Stimulated activated CD4-positive, alpha-beta T cell treated with anti-CD3 and anti-CD28 coated beads, Interleukin-12 subunit alpha, Interleukin-12 subunit beta, amount 100 ng/mL, for 4 hours (primary cell): ENCODE data around the gene F11.
"Not testable (repeated sequence)": the region's sequence is repeated elsewhere in the genome, so short reads cannot be mapped to it uniquely, and the experiment has no call there.

Source experiments
- DNase-seq: peaks from one replicate; pipeline ENCODE4 v3.0.0-alpha.2; 2020

Gene F11

GRCh38 chr4:186265683-186266652 is at the start of gene F11:
F11 (plus strand) TSS chr4:186266189; CDS start chr4:186267137, 948 bp downstream.
- no peak for DNase-seq

- DNase-seq, result no peak
Measured at GRCh38 chr4:186216465-186217024, 49.4 kb upstream of the F11 start.

GRCh38 chr4:186217733-186218293 is 48.2 kb upstream of the F11 start:
- no peak for DNase-seq

- no peak for DNase-seq
Measured at GRCh38 chr4:186221624-186222023, 44.4 kb upstream of the F11 start.

- DNase-seq, result no peak
Measured at GRCh38 chr4:186225848-186226247, 40.1 kb upstream of the F11 start.

- no peak for DNase-seq
Measured at GRCh38 chr4:186226521-186227189, 39.3 kb upstream of the F11 start.

GRCh38 chr4:186227221-186227620 is 38.8 kb upstream of the F11 start, which contains the start of gene KLKB1:
KLKB1 (plus strand) TSS chr4:186227507; CDS start chr4:186228196, 689 bp downstream.
- DNase-seq, result no peak

- no peak for DNase-seq
Measured at GRCh38 chr4:186227744-186228513, 38.1 kb upstream of the F11 start.

- no peak for DNase-seq
Measured at GRCh38 chr4:186228514-186228894, 37.5 kb upstream of the F11 start.

GRCh38 chr4:186234367-186234766 is 31.6 kb upstream of the F11 start:
- no peak for DNase-seq

- DNase-seq, result no peak
Measured at GRCh38 chr4:186236126-186236525, 29.9 kb upstream of the F11 start.

GRCh38 chr4:186240452-186240847 is 25.5 kb upstream of the F11 start:
- DNase-seq, result no peak

GRCh38 chr4:186240848-186241491 is 25.0 kb upstream of the F11 start:
- DNase-seq, result no peak

- no peak for DNase-seq
Measured at GRCh38 chr4:186241616-186242015, 24.4 kb upstream of the F11 start.

- not testable (repeated sequence) for DNase-seq
Measured at GRCh38 chr4:186242031-186242430, 24.0 kb upstream of the F11 start.

GRCh38 chr4:186243331-186243730 is 22.7 kb upstream of the F11 start:
- no peak for DNase-seq

- no peak for DNase-seq
Measured at GRCh38 chr4:186244835-186245234, 21.2 kb upstream of the F11 start.

GRCh38 chr4:186247062-186247752 is 18.8 kb upstream of the F11 start:
- DNase-seq, result not testable (repeated sequence)

GRCh38 chr4:186248643-186249042 is 17.3 kb upstream of the F11 start:
- DNase-seq, result no peak

GRCh38 chr4:186249785-186250754 is 15.9 kb upstream of the F11 start:
- no peak for DNase-seq
